Measurements from ENCODE around the gene OSBPL2.

DNA sequence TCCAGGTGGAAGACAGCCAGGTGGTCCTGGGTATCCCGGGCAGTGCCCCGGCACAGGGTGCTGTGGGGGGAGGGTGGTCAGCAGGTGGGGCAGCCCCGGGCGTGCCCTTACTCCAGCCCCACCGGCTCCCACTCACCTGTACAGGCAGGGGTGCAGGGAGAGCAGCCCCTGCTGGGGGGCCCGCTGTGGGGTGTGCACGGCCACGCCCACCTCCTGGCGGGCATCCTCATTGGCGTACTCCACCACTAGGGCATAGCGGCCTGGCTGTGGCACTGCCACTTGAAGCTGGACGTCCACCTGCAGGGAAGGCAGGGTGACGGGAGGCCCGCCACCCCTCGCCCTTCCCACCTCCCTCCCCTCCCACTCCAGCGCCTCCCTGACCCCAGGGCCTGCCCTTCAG is 94.1 kb downstream of the OSBPL2 start:
- no peak for TF ChIP-seq CTCF (IDR thresholded peaks at IDR 0.05)
- no peak for TF ChIP-seq EP300 (IDR thresholded peaks at IDR 0.05)
- no peak for TF ChIP-seq POLR2A (IDR thresholded peaks at IDR 0.05)
